Fibroblast of skin of scalp (primary cell): ENCODE results near the gene FAM149B1.
"Not testable (repeated sequence)": the region's sequence is repeated elsewhere in the genome, so short reads cannot be mapped to it uniquely, and the experiment has no call there.

Experiments
- DNase-seq: peaks from one replicate; pipeline ENCODE4 v3.0.0-alpha.2; 2013

Gene FAM149B1

DNA sequence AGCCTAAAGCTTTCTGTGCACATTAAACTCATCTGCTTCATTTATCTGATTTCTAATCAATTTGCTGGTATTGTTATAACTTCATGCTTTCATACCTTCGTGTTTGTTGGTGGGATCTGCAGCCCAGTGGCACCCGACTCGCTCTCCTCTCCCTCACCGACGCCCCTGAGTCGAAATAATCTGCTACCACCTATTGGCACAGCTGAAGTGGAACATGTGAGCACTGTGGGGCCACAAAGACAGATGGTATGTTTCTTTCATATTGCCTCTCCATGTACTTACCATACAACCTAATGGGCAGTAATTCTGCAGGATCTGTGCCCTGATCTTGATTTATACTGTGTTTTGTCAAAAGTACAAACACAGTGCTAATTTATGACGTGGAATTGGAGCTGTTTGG is 66.8 kb downstream of the FAM149B1 start:
- DNase-seq = no peak

DNA sequence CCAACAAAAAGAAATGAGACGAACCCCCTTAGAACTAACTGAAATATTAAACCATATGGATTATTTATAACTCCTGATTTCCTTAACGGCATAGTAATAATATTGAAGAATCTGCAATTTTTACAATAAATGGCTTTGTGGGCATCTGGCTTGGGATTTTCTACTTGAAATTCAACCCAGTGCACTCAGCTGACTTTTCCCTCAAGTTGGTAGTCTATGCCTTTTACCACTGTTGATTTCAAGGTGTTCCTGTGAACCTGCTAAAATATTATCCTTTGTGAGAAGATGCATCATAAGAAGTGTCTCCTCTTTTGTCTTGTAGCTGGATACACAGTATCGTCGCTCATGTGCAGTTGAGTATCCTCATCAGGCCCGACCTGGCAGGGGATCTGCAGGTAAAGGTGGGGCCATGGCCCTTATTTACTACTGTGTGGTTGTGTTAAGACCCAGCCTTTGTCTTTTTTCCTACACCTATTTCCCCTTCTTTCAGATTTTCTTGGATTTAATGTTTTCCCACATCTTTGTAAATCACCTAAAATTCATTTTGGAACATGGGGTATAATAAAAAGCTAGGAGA is 71.2 kb downstream of the FAM149B1 start:
- no peak for DNase-seq

DNA sequence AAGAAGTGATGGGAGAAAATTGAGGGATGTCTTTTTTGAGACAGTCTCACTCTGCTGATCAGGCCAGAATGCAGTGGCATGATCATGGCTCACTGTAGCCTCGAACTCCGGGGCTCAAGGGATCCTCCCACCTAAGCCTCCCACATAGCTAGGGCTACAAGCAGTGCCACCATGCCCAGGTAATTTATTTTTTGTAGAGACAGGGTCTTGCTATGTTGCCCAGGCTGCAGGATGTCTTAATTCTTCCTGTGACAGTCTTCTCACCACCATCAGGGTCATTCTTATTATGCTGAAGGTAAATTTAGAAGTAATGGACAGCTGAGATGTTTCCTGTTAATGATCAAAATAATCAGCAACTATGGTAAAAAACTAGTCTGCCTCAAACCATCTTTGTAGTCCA is 72.0 kb downstream of the FAM149B1 start:
- no peak for DNase-seq

DNA sequence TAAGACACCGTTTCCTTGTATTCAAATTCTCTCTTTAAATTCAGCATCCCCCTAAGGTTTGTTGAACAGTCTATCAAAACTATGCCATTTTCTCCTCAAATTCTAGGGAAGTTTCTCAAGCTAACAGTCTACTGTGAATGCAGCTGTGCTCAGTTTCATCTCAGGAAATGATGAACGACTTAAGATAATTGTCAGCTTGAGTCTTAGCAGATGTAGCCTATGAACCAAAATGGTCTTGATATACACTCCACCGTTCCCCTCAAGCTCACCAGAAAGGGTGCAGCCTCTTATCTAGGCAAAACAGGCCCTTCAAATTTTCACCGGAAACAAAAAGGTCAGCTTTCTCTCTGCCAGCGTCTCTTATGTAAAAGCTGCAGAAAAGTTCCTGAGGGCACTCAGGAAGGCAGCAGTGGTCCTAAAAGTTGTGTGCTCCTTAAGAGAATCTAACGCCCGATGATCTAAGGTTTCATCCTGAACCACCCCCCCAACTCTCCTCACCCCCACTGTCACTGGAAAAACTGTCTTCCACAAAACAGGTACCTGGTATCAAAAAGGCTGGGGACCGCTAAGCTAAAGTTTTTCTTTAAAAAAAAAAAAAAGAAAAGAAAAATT is 77.1 kb downstream of the FAM149B1 start:
- DNase-seq = no peak

DNA sequence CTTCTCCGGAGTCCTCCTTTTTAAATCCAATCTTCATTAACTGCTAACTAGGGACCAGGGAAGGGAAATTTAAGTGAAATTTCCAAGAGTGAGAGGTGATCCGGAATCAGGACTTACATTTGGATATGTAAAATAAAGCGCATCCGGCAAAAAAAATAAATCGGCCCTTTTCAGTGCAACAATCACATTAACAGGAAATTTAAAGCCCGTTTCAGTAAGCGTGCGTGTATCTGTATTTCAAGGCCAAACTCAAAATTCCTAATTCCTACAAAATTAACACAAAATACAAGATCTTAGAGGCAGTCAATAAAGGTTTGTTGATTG is 78.4 kb downstream of the FAM149B1 start:
- no peak for DNase-seq

DNA sequence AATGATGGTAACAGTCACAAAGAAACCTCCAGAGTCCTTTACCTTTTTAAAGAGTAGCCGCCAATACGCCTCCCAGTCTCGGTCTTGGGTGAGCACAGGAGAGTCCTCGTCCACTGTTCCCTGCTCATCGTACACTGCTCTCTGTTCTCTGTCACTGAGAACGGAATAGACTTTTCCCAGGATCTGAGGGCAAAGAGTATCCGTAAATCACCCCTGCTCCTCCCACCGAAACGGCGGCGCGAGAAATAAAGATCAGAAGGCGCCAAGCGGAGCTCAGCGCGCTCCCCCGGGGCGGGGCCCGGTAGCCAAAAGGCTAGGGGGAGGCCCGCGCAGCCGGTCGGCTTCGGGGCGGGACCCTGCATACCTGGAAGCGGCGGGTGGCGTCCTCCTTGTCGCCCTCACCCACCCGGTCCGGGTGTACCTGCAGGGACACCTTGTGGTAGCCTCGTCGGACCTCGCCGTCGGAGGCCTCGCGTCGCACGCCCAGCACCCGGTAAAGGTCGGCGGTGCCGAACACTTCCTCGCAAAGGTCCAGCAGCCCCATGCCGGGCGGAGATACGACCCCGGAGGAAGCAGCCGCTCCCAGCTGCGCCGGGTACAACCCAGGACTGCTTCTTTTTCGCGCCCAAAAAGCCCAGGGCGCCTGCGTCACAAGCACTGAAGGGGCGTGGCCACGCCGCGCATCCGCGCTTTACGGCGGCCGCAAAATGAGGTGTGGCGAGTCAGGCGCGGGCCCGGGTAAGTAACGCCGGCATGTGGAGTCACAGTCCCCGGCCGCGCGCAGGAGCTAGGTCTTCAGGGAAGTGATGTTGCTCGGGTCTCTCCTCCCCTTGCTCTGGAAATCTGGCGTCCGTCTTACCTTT is 79.0 kb downstream of the FAM149B1 start, which contains the start of gene DNAJC9:
Gene DNAJC9, minus strand, starts transcription at position 610 of the 863 bp plus-strand sequence. Its CDS starts 66 bp downstream, at position 544.
- DNase-seq = peak; percentile 94

DNA sequence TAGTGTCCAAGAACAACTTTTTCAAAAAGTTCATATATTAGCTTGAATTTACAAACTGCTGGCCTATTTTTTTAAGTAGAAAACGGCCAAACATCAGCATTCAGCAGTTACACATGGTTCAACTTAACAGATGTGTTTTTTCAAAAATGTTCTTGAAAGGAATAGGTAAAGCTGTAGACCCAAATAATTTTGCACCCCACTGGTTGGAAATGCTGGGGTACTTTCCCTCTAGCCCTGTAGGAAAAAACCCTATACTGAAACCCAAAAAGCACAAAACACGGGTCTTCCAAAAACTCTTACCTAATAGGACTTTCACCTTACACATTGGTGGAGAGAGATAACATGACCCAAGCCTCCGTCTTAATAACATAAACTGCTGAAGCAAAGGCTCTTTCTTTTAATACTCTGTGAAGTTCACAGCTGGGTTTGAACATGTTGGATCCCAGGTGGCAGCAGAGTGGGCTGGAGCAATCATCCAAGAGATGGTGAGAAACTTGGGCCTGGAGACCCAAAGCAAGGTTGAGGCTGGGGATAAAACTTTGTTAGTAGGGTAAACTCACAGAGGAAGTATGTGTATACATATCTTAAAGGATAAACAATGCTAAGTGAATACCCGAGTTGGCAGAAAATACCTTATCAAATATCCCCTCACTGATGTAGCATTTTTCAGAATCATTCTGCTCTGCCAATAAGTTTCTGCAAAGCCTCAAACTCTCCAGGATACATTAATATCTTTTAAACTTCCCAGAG is 79.8 kb downstream of the FAM149B1 start:
- DNase-seq = no peak

DNA sequence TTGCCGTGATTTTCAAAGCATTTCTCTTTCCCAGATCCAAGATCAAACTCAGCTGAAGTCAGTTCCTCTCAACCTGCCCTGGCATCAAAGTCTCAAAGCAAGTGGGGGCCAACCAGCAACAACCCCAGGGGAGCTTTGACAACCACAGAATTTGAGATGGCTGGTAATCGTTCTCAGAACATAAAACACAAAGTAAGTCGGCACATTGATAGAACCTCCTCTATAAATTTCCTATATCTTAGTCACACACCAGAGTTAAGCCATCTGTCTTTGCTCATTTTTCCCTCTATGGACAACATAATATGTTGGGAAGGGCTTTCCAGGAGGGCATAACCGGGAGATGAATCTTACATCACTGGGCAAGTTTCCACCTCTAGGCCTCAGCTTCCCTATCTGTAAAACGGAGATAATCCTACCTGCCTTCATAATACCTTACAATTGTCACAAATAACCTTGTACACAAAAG is 80.4 kb downstream of the FAM149B1 start:
- DNase-seq = peak; percentile 13

DNA sequence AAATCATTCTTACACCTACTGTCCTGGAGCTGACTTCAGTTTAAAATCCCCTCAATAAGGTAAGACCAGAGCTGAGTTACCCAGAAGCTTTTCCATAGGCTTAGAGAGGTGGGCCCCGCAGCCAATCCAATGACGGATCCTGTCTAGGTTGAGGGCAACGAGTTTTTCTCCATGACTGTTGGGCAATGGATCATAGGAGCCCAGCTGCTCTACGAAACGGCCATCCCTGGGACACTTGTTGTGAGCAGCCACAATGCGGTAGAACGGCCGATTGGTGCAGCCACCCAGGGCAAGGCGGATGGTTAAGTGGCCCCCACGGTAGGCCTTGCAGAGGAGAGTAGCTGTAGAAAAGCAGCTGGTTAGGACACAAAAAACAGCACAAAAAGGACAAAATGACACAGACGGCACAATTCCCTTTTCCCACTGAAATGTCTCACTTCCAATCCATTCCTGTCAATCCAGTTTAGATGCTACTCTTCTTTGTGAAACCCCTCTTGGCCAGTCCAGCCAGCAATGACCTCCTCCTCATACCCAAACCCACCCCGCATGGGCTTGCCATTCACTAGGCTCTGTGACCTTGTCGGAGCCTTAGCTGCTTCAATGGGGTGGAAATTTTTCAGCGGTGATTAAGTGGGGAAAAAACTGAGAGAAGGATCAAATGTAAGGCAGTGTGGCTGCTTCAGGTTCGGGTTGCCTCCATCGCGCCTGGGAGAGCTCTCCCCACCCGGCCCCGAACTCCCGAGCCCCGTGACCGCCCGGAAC is 83.9 kb downstream of the FAM149B1 start:
- no peak for DNase-seq

DNA sequence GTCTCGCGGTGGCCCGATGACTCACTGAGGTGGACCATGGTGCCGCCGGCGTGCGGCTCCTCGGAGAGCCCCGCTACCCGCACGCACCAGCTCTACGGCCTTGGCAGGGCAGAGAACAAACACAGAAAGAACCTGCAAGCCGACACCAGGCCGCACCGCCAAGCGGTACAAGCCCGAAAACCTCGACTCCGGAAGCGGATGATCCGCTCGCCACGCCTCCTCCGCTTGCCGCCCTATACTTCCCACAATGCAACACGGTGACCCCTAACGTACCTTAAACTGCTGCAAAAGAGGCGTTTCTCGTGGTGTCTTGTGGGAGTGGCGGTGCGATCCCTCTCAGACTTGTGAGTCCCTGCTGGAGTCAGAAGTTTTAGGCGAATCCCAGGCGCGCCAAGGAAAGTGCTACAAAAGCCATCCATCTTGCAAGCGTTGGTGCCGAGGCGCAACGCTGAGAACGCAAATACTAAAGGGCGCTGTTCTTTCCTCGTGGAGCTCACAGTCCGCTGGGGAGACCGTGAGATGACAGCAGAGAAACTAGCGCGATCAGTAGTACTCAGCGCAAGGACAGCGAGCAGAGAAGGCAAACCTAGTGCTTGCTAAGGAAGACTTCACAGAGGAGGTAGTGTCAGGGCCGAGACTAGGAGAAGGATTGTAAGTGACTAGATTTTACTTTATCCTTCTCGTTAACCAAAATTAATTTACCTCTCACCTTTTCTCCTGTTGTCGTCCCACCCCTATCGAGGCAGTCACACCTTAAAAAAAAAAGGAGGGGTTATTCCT is 84.7 kb downstream of the FAM149B1 start, which contains the start of gene MRPS16:
Gene MRPS16, minus strand, starts transcription at position 200 of the 780 bp plus-strand sequence. Its CDS starts 162 bp downstream, at position 38.
- DNase-seq = peak; percentile 97

DNA sequence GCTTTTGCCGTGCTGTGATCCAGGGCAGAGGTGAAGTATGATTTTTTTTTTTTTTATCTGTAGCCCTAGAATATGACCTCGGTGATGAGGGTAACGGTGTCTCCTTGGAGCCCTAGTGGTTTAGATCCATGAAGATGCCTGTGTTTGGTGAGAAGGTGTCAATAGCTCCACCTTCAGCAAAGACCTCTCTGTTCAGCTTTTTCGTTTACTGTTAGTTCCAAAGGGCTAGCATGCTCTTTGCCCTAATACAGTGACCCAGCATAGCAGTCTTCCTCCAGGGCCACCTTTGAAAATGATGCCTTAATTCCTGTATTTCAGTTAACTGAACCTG is 85.3 kb downstream of the FAM149B1 start:
- no peak for DNase-seq

DNA sequence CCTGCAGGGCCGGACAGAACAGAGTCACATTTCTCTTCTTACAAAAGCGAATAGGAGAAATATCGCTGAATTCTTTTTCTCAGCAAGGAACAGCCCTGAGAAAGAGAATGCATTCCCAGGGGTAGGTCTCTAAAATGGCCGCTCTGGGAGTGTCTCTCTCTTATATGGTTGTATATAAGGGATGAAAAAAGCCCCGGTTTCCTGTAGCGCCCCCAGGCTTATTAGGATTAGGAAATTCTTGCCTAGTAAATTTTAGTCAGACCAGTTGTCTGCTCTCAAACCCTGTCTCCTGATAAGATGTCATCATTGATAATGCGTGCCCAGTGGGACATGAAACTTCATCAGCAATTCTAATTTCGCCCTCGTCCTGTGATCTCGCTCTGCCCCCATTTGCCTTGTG is 90.7 kb downstream of the FAM149B1 start:
- not testable (repeated sequence) for DNase-seq

DNA sequence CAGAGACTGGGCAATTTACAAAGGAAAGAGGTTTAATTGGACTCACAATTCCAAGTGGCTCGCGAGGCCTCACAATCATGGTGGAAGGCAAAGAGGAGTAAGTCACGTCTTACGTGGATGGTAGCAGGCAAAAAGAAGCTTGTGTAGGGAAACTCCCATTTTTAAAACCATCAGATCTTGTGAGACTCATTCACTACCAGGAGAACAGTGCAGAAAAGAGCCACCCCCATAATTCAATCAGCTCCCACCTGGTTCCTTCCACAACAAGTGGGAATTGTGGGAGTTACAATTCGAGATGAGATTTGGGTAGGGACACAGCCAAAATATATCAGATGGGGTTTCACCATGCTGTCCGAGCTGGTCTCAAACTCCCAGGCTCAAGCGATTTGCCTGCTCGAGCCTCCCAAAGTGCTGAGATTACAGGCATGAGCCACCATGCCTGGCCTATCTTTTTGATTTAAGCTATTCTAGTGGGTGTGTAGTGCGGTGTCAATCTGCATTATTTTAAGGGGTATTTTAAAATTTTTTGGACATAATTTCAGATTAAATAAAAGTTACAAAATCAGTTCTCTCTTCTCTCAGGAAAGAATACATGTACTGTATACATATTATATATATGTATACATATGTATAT is 93.6 kb downstream of the FAM149B1 start:
- DNase-seq = no peak

DNA sequence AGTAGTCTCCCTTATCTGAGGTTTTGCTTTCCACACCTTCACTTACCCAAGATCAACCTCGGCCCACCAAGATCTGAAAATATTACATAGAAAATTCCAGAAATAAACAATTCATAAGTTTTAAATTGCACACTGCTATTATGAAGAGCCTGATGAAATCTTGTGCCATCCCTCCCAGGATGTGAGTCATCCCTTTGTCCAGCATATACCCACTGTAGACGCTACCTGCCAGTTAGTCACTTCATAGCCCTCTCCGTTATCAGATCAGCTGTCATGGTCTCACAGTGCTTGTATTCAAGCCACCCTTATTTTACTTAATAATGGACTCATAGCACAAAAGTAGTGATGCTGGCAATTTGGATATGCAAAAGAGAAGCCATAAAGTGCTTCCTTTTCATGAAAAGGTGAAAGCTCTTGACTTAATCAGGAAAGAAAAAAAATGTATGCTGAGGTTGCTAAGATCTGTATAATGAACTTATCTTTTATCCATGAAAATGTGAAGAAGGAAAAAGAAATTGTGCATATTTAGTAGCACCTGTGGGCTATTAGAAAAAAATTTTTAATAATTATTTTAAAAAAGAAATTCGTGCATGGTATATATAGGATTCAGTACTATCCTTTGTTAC is 94.3 kb downstream of the FAM149B1 start:
- peak; percentile 81 for DNase-seq

DNA sequence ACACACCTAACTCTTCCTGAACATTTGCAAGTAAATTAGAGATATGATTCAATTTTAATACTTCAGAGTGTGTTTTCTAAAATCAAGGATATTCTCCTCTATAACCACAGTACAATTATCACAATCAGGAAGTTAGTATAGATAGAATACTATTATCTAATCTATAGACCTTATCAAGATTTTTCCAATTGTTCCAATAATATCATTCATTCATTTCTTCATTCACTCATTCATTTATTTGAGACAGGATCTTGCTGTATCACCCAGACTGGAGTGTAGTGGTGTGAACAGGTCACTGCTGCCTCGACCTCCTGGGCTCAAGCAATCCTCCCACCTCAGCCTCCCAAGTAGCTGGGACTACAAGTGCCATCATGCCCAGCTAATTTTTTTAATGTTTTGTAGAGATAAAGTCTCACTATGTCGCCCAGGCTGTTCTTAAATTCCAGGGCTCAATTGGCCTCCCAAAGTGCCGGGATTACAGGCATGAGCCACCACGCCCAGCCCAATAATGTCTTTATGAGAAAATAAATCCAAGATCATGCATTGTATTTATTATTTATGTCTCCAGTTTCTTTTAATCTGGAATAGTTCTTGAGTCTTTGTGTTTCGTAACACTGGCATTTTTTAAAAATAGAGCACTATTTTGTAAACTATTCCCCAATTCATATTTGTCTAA is 95.1 kb downstream of the FAM149B1 start:
- no peak for DNase-seq

DNA sequence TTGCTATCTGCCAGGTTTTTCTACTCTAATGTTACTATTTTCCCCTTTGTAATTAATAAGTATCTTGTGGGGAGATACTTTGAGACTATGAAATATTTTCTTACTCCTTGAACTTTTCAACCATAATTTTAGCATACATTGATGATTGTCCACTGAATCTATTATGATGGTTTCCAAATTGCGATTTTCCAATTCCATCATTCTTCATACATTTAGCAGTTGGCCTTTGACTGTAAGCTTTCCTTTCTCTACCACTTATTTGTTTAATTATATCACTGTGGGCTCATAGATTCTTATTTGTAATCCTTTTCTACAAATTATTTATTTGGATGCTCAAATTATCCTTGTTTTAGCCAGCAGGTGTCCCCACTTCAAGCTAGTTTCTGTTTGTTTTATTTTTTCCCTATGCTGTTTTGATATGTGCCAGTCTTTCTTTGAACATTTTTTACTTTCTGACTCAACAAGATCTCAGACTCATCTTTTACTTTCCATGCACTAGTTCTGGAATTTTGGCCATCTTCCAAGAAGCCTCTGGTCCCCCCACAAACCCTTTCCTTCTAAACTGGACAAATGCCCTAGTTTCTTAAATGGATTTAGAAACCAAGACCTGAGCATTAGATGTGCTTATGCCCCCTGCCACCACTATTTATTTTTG is 95.9 kb downstream of the FAM149B1 start:
- DNase-seq = peak; percentile 60

DNA sequence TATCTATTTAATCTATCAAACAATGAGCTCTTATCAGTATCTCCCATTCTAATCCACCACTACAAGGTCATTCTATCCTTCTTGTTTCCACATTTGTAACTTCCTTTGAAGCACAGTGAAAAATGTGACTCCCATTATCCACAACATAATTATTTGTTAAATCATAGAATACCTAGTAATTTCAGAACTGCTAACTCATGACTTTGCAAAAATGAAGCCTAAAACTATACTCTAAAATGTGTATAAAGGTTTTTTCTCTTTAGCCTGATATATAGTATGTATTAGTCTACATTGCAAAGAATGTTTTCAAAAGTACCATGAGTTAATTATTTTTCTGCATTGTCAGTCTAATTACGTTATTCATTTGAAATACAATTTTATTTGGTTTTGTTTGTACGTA is 96.5 kb downstream of the FAM149B1 start:
- DNase-seq = no peak

DNA sequence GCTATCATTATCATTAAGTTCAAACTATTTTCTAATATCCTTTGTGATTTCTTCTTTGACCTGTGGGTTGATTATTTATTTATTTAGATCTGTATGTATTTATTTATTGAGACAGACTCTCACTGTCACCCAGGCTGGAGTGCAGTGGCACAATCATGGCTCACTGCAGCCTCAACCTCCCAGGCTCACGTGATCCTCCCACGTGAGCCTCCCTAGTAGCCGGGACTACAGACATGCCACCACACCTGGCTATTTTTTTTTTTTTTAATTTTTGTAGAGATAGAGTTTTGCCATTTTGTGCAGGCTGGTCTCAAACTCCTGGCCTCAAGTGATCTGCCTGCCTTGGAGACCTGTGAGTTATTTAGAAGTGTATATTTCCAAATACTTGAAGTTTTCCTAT is 113.2 kb downstream of the FAM149B1 start:
- no peak for DNase-seq

DNA sequence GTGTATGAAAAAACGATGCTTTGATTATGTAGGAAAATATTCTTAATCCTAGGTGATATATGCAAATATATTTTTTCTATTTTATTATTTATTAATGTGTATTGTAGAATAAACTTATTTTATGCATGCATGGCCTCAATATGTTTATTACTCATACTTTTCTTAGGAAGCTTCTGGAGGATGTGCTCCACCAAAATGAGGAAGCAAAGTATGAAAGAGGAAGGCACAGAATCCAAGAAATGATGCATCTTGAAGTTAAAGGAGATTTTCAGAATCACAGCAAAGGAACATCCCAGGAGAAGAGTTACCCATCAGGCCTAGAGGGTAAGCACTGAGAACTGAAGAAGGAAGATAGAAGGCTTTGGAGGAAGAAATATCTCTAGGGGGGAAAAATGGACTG is 119.5 kb downstream of the FAM149B1 start:
- no peak for DNase-seq
